ENCODE measurements around the gene MTAP. TPM values are rescaled to one million over a fixed set of nuclear protein-coding genes. Genes with fewer than 3 reads are reported as not detected.

MTAP gene
- total and polyA plus RNA-seq, 2 donors (not counting 1 experiment from before 2014, with no cell fraction given), result 9.8 to 38.4 TPM

GRCh38 chr9:21764846-21765245 lies 37.6 kb upstream of the MTAP start:
- Histone ChIP-seq H3K9ac (ENCODE audit: low read length) (no peak overlapping the region), H3K9me3 (ENCODE audit: control extremely low read depth in 1 of 3, control insufficient read depth in 2 of 3, insufficient read depth in 1 of 3, low read length in 2 of 3) (no peaks in the 10 kb centered on the region), H2AFZ (ENCODE audit: insufficient read depth, low read depth, low read length, poor library complexity, severe bottlenecking) (no peak overlapping the region), H3K36me3 (replicated peaks in 1 of 2; ENCODE audit: control extremely low read depth in 1 of 2, control insufficient read depth in 1 of 2, extremely low read depth in 1 of 2, insufficient read depth in 2 of 2, low read length in 1 of 2) (no peaks in the 10 kb centered on the region), H3K79me2 (ENCODE audit: control insufficient read depth, insufficient read depth, low read length) (no peaks in the 10 kb centered on the region), H3K4me1 (ENCODE audit: control insufficient read depth in 2 of 2, insufficient read depth in 2 of 2, low read length in 2 of 2) (no peaks in the 10 kb centered on the region), H4K20me1 (ENCODE audit: control insufficient read depth, insufficient read depth, low read length, poor library complexity, severe bottlenecking) (no peaks in the 10 kb centered on the region), H3K27ac (ENCODE audit: low read length in 2 of 2) (no peak overlapping the region), H3K4me2 (replicated peaks; ENCODE audit: low read depth, low read length, poor library complexity, severe bottlenecking) (no peak overlapping the region), H3K4me3 (ENCODE audit: control extremely low read depth in 1 of 5, extremely low read depth in 1 of 5, insufficient read depth in 1 of 5, low read depth in 2 of 5, low read length in 4 of 5) (no peak overlapping the region), H3K27me3 (replicated peaks in 1 of 4; ENCODE audit: control extremely low read depth in 1 of 4, control insufficient read depth in 3 of 4, insufficient read depth in 4 of 4, low read length in 3 of 4) (peaks cover 0 to 7% (median 1%) of the 10 kb centered on the region in 4 experiments)
- intact Hi-C loops (cut with micrococcal nuclease), result no loop called here
- Mint-ChIP-seq H3K27me3 (peaks cover 38% of the 10 kb centered on the region), H3K27ac (no peak overlapping the region), H3K4me3 (no peak overlapping the region), H3K4me1 (no peaks in the 10 kb centered on the region), H3K9me3 (ENCODE audit: insufficient read depth) (no peaks in the 10 kb centered on the region)
- CTCF ChIA-PET, result no interaction called here
- TF ChIP-seq EZH2 (IDR thresholded peaks at IDR 0.05; ENCODE audit: borderline replicate concordance, insufficient read depth, low read depth, low read length, poor library complexity, severe bottlenecking), result no peak
- TF ChIP-seq, protein P1, sequence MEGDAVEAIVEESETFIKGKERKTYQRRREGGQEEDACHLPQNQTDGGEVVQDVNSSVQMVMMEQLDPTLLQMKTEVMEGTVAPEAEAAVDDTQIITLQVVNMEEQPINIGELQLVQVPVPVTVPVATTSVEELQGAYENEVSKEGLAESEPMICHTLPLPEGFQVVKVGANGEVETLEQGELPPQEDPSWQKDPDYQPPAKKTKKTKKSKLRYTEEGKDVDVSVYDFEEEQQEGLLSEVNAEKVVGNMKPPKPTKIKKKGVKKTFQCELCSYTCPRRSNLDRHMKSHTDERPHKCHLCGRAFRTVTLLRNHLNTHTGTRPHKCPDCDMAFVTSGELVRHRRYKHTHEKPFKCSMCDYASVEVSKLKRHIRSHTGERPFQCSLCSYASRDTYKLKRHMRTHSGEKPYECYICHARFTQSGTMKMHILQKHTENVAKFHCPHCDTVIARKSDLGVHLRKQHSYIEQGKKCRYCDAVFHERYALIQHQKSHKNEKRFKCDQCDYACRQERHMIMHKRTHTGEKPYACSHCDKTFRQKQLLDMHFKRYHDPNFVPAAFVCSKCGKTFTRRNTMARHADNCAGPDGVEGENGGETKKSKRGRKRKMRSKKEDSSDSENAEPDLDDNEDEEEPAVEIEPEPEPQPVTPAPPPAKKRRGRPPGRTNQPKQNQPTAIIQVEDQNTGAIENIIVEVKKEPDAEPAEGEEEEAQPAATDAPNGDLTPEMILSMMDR (IDR thresholded peaks at IDR 0.05), result no peak
- POLR2A ChIA-PET, result no interaction called here
- WGBS (ENCODE audit: insufficient coverage), result 100% methylated on average over 2 of the region's 3 CpGs
- ATAC-seq (ENCODE audit: low read depth) (no peak), DNase-seq (no peak)

DNA sequence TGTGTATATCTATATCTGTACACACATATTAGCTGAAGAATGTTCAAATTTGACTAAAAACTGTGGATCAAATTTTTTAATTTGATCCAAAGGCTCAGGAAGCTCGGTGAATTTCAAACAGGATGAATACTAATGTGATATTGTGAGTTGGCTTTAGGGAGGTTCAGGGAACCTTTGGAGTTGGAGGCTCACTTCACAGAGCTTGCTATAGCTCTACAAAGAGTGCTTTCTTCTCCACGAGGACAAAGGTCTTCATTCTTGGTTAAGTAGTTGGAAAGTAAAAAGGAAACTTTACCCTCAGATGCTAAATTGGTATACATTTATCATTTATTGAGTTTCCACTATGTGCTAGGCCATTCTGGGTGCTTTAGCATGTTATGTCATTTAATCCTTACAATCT lies 36.3 kb upstream of the MTAP start:
- TF ChIP-seq EZH2 (IDR thresholded peaks at IDR 0.05; ENCODE audit: borderline replicate concordance, insufficient read depth, low read depth, low read length, poor library complexity, severe bottlenecking), result no peak
- TF ChIP-seq, protein P1 (IDR thresholded peaks at IDR 0.05), result no peak

More for the DNA sequence above, 36.3 kb upstream of the MTAP start:
- no peak overlapping the region for H3K4me2 ChIP-seq (replicated peaks; ENCODE audit: low read depth, low read length, poor library complexity, severe bottlenecking)
- H3K9me3 ChIP-seq (ENCODE audit: control extremely low read depth in 1 of 3, control insufficient read depth in 2 of 3, insufficient read depth in 1 of 3, low read length in 2 of 3), result no peaks in the 10 kb centered on the region
- no peak overlapping the region for H3K9ac ChIP-seq (ENCODE audit: low read length)
- no peak overlapping the region for H3K4me3 Mint-ChIP-seq
- H3K9me3 Mint-ChIP-seq (ENCODE audit: insufficient read depth), result no peaks in the 10 kb centered on the region
- CTCF ChIA-PET, result no interaction called here
- no peaks in the 10 kb centered on the region for H3K4me1 ChIP-seq (ENCODE audit: control insufficient read depth in 2 of 2, insufficient read depth in 2 of 2, low read length in 2 of 2)
- peaks cover 34% of the 10 kb centered on the region for H3K27me3 Mint-ChIP-seq
- no peak overlapping the region for H3K27ac Mint-ChIP-seq
- no peaks in the 10 kb centered on the region for H3K36me3 ChIP-seq (replicated peaks in 1 of 2; ENCODE audit: control extremely low read depth in 1 of 2, control insufficient read depth in 1 of 2, extremely low read depth in 1 of 2, insufficient read depth in 2 of 2, low read length in 1 of 2)
- no peak overlapping the region for H3K27ac ChIP-seq (ENCODE audit: low read length in 2 of 2)
- H3K27me3 ChIP-seq (replicated peaks in 1 of 4; ENCODE audit: control extremely low read depth in 1 of 4, control insufficient read depth in 3 of 4, insufficient read depth in 4 of 4, low read length in 3 of 4), result peaks cover 0 to 7% (median 1%) of the 10 kb centered on the region in 4 experiments
- H3K79me2 ChIP-seq (ENCODE audit: control insufficient read depth, insufficient read depth, low read length), result no peaks in the 10 kb centered on the region
- ATAC-seq (ENCODE audit: low read depth) (no peak), DNase-seq (no peak)
- H3K4me3 ChIP-seq (ENCODE audit: control extremely low read depth in 1 of 5, extremely low read depth in 1 of 5, insufficient read depth in 1 of 5, low read depth in 2 of 5, low read length in 4 of 5), result no peak overlapping the region
- intact Hi-C loops (cut with micrococcal nuclease), result no loop called here
- H2AFZ ChIP-seq (ENCODE audit: insufficient read depth, low read depth, low read length, poor library complexity, severe bottlenecking), result no peak overlapping the region
- no CpG with 5 or more reads among the region's 2 CpGs for WGBS (ENCODE audit: insufficient coverage)
- H4K20me1 ChIP-seq (ENCODE audit: control insufficient read depth, insufficient read depth, low read length, poor library complexity, severe bottlenecking), result no peaks in the 10 kb centered on the region
- POLR2A ChIA-PET, result no interaction called here
- H3K4me1 Mint-ChIP-seq, result no peaks in the 10 kb centered on the region

All from B cell (primary cell).